SK-N-SH treated with all-trans-retinoic acid at 6 μM for 48 hours (cell line): ENCODE data around the gene CHP1.

Source experiments
- ARNTL ChIP-seq: fragments of 450-650 bp; formaldehyde crosslinking; IDR thresholded peaks from 2 replicates; pipeline ENCODE4 v1.5.0; 2020; ENCODE audit warnings: low read depth, mild to moderate bottlenecking, moderate library complexity, borderline replicate concordance
- ESRRG ChIP-seq: fragments of 250-450 bp; sonication (Bioruptor Pico); IDR thresholded peaks from 2 replicates; pipeline ENCODE4 v1.6.1; 2021; ENCODE audit warnings: mild to moderate bottlenecking
- TF ChIP-seq, protein P1 (sequence below): fragments of 250-450 bp; sonication (Bioruptor Pico); IDR thresholded peaks from 2 replicates; pipeline ENCODE4 v1.5.1; 2021; ENCODE audit warnings: mild to moderate bottlenecking, moderate library complexity

DNA sequence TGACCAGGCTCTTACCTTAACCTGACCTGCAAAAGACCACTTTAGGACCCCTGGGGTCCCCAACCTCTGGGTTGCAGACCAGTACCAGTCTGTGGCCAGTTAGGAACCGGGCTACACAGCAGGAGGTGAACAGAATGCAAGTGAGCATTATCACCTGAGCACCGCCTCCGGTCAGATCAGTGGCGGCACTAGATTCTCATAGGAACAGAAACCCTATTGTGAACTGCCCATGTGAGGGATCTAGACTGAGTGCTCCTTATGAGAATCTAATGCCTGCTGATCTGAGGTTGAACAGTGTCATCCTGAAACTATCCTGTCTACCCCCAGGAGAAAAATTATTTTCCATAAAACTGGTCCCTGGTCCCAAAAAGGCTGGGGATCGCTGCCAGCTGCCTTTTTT is 20.3 kb downstream of the CHP1 start:
- no peak for TF ChIP-seq ESRRG (CRISPR knock-in tag)
- TF ChIP-seq ARNTL: no peak
- TF ChIP-seq, protein P1, sequence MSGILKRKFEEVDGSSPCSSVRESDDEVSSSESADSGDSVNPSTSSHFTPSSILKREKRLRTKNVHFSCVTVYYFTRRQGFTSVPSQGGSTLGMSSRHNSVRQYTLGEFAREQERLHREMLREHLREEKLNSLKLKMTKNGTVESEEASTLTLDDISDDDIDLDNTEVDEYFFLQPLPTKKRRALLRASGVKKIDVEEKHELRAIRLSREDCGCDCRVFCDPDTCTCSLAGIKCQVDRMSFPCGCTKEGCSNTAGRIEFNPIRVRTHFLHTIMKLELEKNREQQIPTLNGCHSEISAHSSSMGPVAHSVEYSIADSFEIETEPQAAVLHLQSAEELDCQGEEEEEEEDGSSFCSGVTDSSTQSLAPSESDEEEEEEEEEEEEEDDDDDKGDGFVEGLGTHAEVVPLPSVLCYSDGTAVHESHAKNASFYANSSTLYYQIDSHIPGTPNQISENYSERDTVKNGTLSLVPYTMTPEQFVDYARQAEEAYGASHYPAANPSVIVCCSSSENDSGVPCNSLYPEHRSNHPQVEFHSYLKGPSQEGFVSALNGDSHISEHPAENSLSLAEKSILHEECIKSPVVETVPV: no peak
